A673 (cell line): ENCODE results near the gene AJAP1. TPM values are rescaled to one million over a fixed set of nuclear protein-coding genes. Genes with fewer than 3 reads are reported as not detected.

ENCODE experiments used
- BruUV-seq: library from RNA; stranded (reverse); fragments of 400-500 nt; replicated peaks from 2 replicates; lab custom pipeline; 2021; lab: Mats Ljungman, UMichigan
- CTCF ChIA-PET: fragments of 300-600 bp; sonication (Branson Sonifier 250); formaldehyde crosslinking; loops from one replicate; lab custom pipeline; 2022; ENCODE audit warnings: antibody characterized with exemption; lab: Charles Lee
- POLR2A ChIA-PET: fragments of 300-600 bp; sonication (Branson Sonifier 250); formaldehyde crosslinking; loops from one replicate; lab custom pipeline; 2022; ENCODE audit warnings: antibody characterized with exemption; ENCODE audit not compliant: low non-redundant PET; lab: Charles Lee
- DNase-seq: peaks from one replicate; pipeline ENCODE4 v3.0.0-alpha.2; 2015; ENCODE audit warnings: low spot score
- H3K27ac ChIP-seq: fragments of 200-600 bp; sonication (generic); 2 replicates; pipeline ENCODE4 v1.5.1; 2016; ENCODE audit warnings: mixed run types, low read depth, mild to moderate bottlenecking, mixed read lengths, antibody characterized with exemption, low read length; ENCODE audit not compliant: poor library complexity, severe bottlenecking
- H3K27me3 ChIP-seq: fragments of 200-600 bp; sonication (generic); replicated peaks from 2 replicates; pipeline ENCODE4 v1.6.1; 2017; ENCODE audit warnings: mixed run types, low read depth, mild to moderate bottlenecking, mixed read lengths, antibody characterized with exemption, low read length; ENCODE audit not compliant: insufficient read depth, poor library complexity
- H3K36me3 ChIP-seq: fragments of 200-600 bp; sonication (generic); 2 replicates; pipeline ENCODE4 v1.6.1; 2016; ENCODE audit warnings: mixed run types, mild to moderate bottlenecking, mixed read lengths, antibody characterized with exemption, low read length; ENCODE audit not compliant: insufficient read depth, poor library complexity, severe bottlenecking
- H3K4me1 ChIP-seq: fragments of 200-600 bp; sonication (generic); 2 replicates; pipeline ENCODE4 v1.6.1; 2017; ENCODE audit warnings: mixed run types, mild to moderate bottlenecking, mixed read lengths, antibody characterized with exemption, low read length; ENCODE audit not compliant: insufficient read depth, poor library complexity, severe bottlenecking
- H3K4me3 ChIP-seq: fragments of 200-600 bp; sonication (generic); 2 replicates; pipeline ENCODE4 v1.5.1; 2016; ENCODE audit warnings: low read depth, mixed run types, mild to moderate bottlenecking, mixed read lengths, low read length; ENCODE audit not compliant: poor library complexity, severe bottlenecking
- H3K9me3 ChIP-seq: fragments of 200-600 bp; sonication (generic); 2 replicates; pipeline ENCODE4 v1.6.1; 2016; ENCODE audit warnings: mixed run types, low read depth, mild to moderate bottlenecking, mixed read lengths, antibody characterized with exemption, low read length; ENCODE audit not compliant: poor library complexity, severe bottlenecking
- CTCF ChIP-seq: fragments of 300-800, 200-600 bp; sonication (generic); conservative IDR thresholded peaks from 2 replicates; pipeline ENCODE4 v1.5.1; 2017; ENCODE audit warnings: low read depth, mild to moderate bottlenecking, antibody characterized with exemption, low read length, moderate library complexity, mixed read lengths
- EZH2 ChIP-seq: fragments of 200-600 bp; sonication (generic); IDR thresholded peaks from 2 replicates; pipeline ENCODE4 v1.6.1; 2017; ENCODE audit warnings: borderline replicate concordance, low read depth, mild to moderate bottlenecking, mixed read lengths, antibody characterized with exemption, low read length; ENCODE audit not compliant: poor library complexity, severe bottlenecking
- intact Hi-C: fragments of 100-400 bp; cut with micrococcal nuclease; formaldehyde crosslinking; loops from one replicate; pipeline ENCODE4 v1.10.0; 2022; ENCODE audit not compliant: unreplicated experiment
- total RNA-seq: library from RNA; stranded (reverse); gene quantifications from 2 replicates; pipeline ENCODE4 v1.2.3, GENCODE V29; 2021

AJAP1 gene
- total RNA-seq, 1 experiment from 2014 or later = not detected

GRCh38 chr1:4670265-4670664, 15.9 kb downstream of the AJAP1 start:
- DNase-seq = no peak
- intact Hi-C loops = no loop called here
- POLR2A ChIA-PET = no interaction called here
- no peak overlapping the region for H3K4me3 ChIP-seq
- H3K36me3 ChIP-seq = no peaks in the 10 kb centered on the region
- no TSS peak for BruUV-seq
- CTCF ChIA-PET = no interaction called here
- H3K27ac ChIP-seq = no peak overlapping the region
- no peaks in the 10 kb centered on the region for H3K4me1 ChIP-seq
- H3K9me3 ChIP-seq = no peaks in the 10 kb centered on the region
- TF ChIP-seq CTCF = no peak
- TF ChIP-seq EZH2 = no peak
- H3K27me3 ChIP-seq = peaks cover 17% of the 10 kb centered on the region

- CTCF ChIA-PET = interaction anchor here (0.5 kb wide), 1 partner anchor 154 kb away, joined by 3 read pairs; no protein-coding TSS in a partner anchor
- Histone ChIP-seq H3K27me3 (peaks cover 29% of the 10 kb centered on the region), H3K4me1 (no peaks in the 10 kb centered on the region), H3K27ac (no peak overlapping the region), H3K4me3 (no peak overlapping the region), H3K9me3 (no peaks in the 10 kb centered on the region), H3K36me3 (no peaks in the 10 kb centered on the region)
- no peak for DNase-seq
- intact Hi-C loops = no loop called here
- POLR2A ChIA-PET = no interaction called here
- TF ChIP-seq CTCF = no peak
- TF ChIP-seq EZH2 = no peak
- BruUV-seq = no TSS peak
Measured at GRCh38 chr1:4671828-4672227, 17.4 kb downstream of the AJAP1 start.

- intact Hi-C loops = no loop called here
- Histone ChIP-seq H3K36me3 (no peaks in the 10 kb centered on the region), H3K27me3 (peaks cover 29% of the 10 kb centered on the region), H3K27ac (no peak overlapping the region), H3K4me1 (no peaks in the 10 kb centered on the region), H3K9me3 (peaks cover 4% of the 10 kb centered on the region), H3K4me3 (no peak overlapping the region)
- no peak for TF ChIP-seq CTCF
- TF ChIP-seq EZH2 = no peak
- BruUV-seq = no TSS peak
- ChIA-PET CTCF (no interaction called here), POLR2A (no interaction called here)
- DNase-seq = no peak
Measured at GRCh38 chr1:4673494-4673893, 19.1 kb downstream of the AJAP1 start.
